Fibroblast of skin of right quadriceps (primary cell): ENCODE results near the gene CRIP1.

Experiments
- DNase-seq: peaks from one replicate; pipeline ENCODE4 v3.0.0-alpha.2; 2013

CRIP1 gene

GRCh38 chr14:105536691-105537579, 50.2 kb downstream of the CRIP1 start:
- DNase-seq, result no peak

GRCh38 chr14:105537580-105538474, 51.1 kb downstream of the CRIP1 start:
- DNase-seq, result no peak
